ENCODE data around the gene MYO3B. TPM values are rescaled to one million over a fixed set of nuclear protein-coding genes. Genes with fewer than 3 reads are reported as not detected.

The MYO3B gene
- total RNA-seq, 1 donor from 2014 or later, result not detected

- POLR2A ChIA-PET, result no interaction called here
- Mint-ChIP-seq H3K27ac (no peak overlapping the region), H3K9me3 (no peaks in the 10 kb centered on the region), H3K4me1 (no peaks in the 10 kb centered on the region), H3K4me3 (no peak overlapping the region), H3K36me3 (ENCODE audit: low read depth) (no peaks in the 10 kb centered on the region), H3K27me3 (peaks cover 3% of the 10 kb centered on the region)
- DNase-seq (no peak), ATAC-seq (ENCODE audit: low read depth) (no peak)
- no peak for TF ChIP-seq CTCF (IDR thresholded peaks at IDR 0.05)
- intact Hi-C loops (cut with micrococcal nuclease), result no loop called here
- CTCF ChIA-PET, result no interaction called here
These were observed 353.0 kb downstream of the MYO3B start for GRCh38 chr2:170530803-170531564.

GRCh38 chr2:170531876-170532275 is 353.9 kb downstream of the MYO3B start:
- H3K27ac Mint-ChIP-seq, result no peak overlapping the region

GRCh38 chr2:170533156-170533555 is 355.2 kb downstream of the MYO3B start:
- Mint-ChIP-seq H3K27me3 (peaks cover 3% of the 10 kb centered on the region), H3K27ac (no peak overlapping the region), H3K4me3 (no peak overlapping the region), H3K4me1 (no peaks in the 10 kb centered on the region), H3K9me3 (no peaks in the 10 kb centered on the region), H3K36me3 (ENCODE audit: low read depth) (no peaks in the 10 kb centered on the region)
- CTCF ChIA-PET, result no interaction called here
- DNase-seq, result no peak
- no peak for TF ChIP-seq CTCF (IDR thresholded peaks at IDR 0.05)
- POLR2A ChIA-PET, result no interaction called here
- intact Hi-C loops (cut with micrococcal nuclease), result no loop called here
- ATAC-seq (ENCODE audit: low read depth), result no peak

More at GRCh38 chr2:170531876-170532275, 353.9 kb downstream of the MYO3B start:
- no peak for ATAC-seq (ENCODE audit: low read depth)
- no peak for DNase-seq
- Mint-ChIP-seq H3K4me3 (no peak overlapping the region), H3K9me3 (no peaks in the 10 kb centered on the region), H3K4me1 (no peaks in the 10 kb centered on the region), H3K36me3 (ENCODE audit: low read depth) (no peaks in the 10 kb centered on the region), H3K27me3 (peaks cover 3% of the 10 kb centered on the region)
- CTCF ChIA-PET, result no interaction called here
- intact Hi-C loops (cut with micrococcal nuclease), result no loop called here
- POLR2A ChIA-PET, result no interaction called here
- no peak for TF ChIP-seq CTCF (IDR thresholded peaks at IDR 0.05)

DNA sequence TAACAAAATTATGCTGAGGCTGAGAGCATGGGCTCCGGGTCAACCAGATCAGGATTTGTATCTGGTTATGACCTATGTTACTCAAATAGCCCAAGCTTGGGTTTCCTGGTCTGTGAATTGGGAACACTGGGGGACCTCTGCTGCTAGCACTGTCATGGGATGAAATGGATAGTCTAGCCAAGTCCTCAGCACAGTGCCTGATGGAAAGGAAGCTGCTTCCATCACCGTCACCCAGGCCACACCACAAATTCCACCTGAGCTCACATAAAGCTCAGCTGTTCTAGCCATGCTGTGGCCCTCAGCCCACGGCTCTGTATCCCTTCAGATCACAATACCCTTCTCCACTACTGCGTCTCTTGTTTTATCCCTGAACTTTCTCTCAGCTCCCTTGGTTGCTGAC is 357.6 kb downstream of the MYO3B start:
- Mint-ChIP-seq H3K9me3 (no peaks in the 10 kb centered on the region), H3K36me3 (ENCODE audit: low read depth) (no peaks in the 10 kb centered on the region), H3K4me3 (no peak overlapping the region), H3K27ac (no peak overlapping the region), H3K4me1 (no peaks in the 10 kb centered on the region), H3K27me3 (no peaks in the 10 kb centered on the region)
- CTCF ChIA-PET, result no interaction called here
- ATAC-seq (ENCODE audit: low read depth) (no peak), DNase-seq (no peak)
- POLR2A ChIA-PET, result no interaction called here
- intact Hi-C loops (cut with micrococcal nuclease), result no loop called here
- no peak for TF ChIP-seq CTCF (IDR thresholded peaks at IDR 0.05)

DNA sequence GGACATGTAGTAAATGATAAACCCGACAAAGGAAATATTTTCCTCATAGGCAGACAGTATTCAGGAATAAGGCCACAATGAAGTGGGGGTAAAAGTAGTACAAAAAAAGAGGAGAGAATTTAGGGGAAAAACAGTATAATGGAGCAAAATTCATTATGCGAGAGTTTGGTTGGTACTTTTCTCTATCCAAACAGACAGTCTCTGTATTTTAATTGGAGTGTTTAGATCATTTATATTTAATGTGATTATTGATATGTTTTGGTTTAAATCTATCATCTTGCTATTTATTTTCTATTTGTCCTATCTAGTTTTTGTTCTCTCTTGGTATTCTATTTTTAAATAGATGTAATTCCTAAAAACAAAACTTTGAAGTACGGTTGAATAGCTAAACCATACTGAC is 366.9 kb downstream of the MYO3B start:
- H3K4me1 Mint-ChIP-seq, result no peaks in the 10 kb centered on the region
- no peak for TF ChIP-seq CTCF (IDR thresholded peaks at IDR 0.05)
- no peaks in the 10 kb centered on the region for H3K27me3 Mint-ChIP-seq
- DNase-seq (no peak), ATAC-seq (ENCODE audit: low read depth) (no peak)
- no peaks in the 10 kb centered on the region for H3K36me3 Mint-ChIP-seq (ENCODE audit: low read depth)
- H3K9me3 Mint-ChIP-seq, result peaks cover 12% of the 10 kb centered on the region
- POLR2A ChIA-PET, result no interaction called here
- intact Hi-C loops (cut with micrococcal nuclease), result no loop called here
- no peak overlapping the region for H3K27ac Mint-ChIP-seq
- no peak overlapping the region for H3K4me3 Mint-ChIP-seq
- CTCF ChIA-PET, result no interaction called here

All from activated B cell treated with CpG ODN at 0.5 μM for 24 hours (primary cell).